ENCODE results near the gene DPY19L3.
"Not testable (repeated sequence)": the region's sequence is repeated elsewhere in the genome, so short reads cannot be mapped to it uniquely, and the experiment has no call there.

DPY19L3 gene

GRCh38 chr19:32450217-32450616 lies 44.6 kb downstream of the DPY19L3 start:
- no peak for DNase-seq

- no peak for DNase-seq
Observed at GRCh38 chr19:32453736-32454135, 48.2 kb downstream of the DPY19L3 start.

- DNase-seq, result no peak
Observed at GRCh38 chr19:32456406-32456805, 50.8 kb downstream of the DPY19L3 start.

GRCh38 chr19:32457571-32458158 lies 52.1 kb downstream of the DPY19L3 start:
- DNase-seq, result no peak

GRCh38 chr19:32458500-32459123 lies 53.0 kb downstream of the DPY19L3 start:
- DNase-seq, result no peak

GRCh38 chr19:32459204-32459865 lies 53.8 kb downstream of the DPY19L3 start:
- DNase-seq, result no peak

GRCh38 chr19:32460476-32460875 lies 54.9 kb downstream of the DPY19L3 start:
- DNase-seq, result no peak

GRCh38 chr19:32464279-32464678 lies 58.7 kb downstream of the DPY19L3 start:
- DNase-seq, result no peak

GRCh38 chr19:32465176-32465575 lies 59.6 kb downstream of the DPY19L3 start:
- DNase-seq, result no peak

- no peak for DNase-seq
Observed at GRCh38 chr19:32469795-32470194, 64.2 kb downstream of the DPY19L3 start.

- DNase-seq, result no peak
Observed at GRCh38 chr19:32471095-32471494, 65.5 kb downstream of the DPY19L3 start.

- no peak for DNase-seq
Observed at GRCh38 chr19:32471811-32472210, 66.2 kb downstream of the DPY19L3 start.

- DNase-seq, result no peak
Observed at GRCh38 chr19:32475141-32476031, 69.8 kb downstream of the DPY19L3 start.

- no peak for DNase-seq
Observed at GRCh38 chr19:32476032-32476350, 70.4 kb downstream of the DPY19L3 start.

GRCh38 chr19:32480321-32480720 lies 74.8 kb downstream of the DPY19L3 start:
- no peak for DNase-seq

- no peak for DNase-seq
Observed at GRCh38 chr19:32483574-32483973, 78.0 kb downstream of the DPY19L3 start.

GRCh38 chr19:32489971-32490370 lies 84.4 kb downstream of the DPY19L3 start:
- DNase-seq, result no peak

GRCh38 chr19:32497391-32497790 lies 91.8 kb downstream of the DPY19L3 start:
- DNase-seq, result no peak

- no peak for DNase-seq
Observed at GRCh38 chr19:32498648-32499200, 93.2 kb downstream of the DPY19L3 start.

- not testable (repeated sequence) for DNase-seq
Observed at GRCh38 chr19:32512498-32512897, 106.9 kb downstream of the DPY19L3 start.

GRCh38 chr19:32519023-32519422 lies 113.5 kb downstream of the DPY19L3 start:
- no peak for DNase-seq

- no peak for DNase-seq
Observed at GRCh38 chr19:32522967-32523366, 117.4 kb downstream of the DPY19L3 start.

- no peak for DNase-seq
Observed at GRCh38 chr19:32526895-32527294, 121.3 kb downstream of the DPY19L3 start.

Measured in stimulated activated CD4-positive, alpha-beta T cell treated with anti-CD3 and anti-CD28 coated beads, Interleukin-1b, Interleukin-23, amount 100 ng/mL, for 48 hours (primary cell).